Glomerular visceral epithelial cell (primary cell): ENCODE measurements around the gene PDZRN4.

ENCODE experiments used
- DNase-seq: peaks from one replicate; pipeline ENCODE4 v3.0.0-alpha.2; 2016; ENCODE audit errors: extremely low spot score

Gene PDZRN4

GRCh38 chr12:41362510-41362909, 174.4 kb downstream of the PDZRN4 start:
- no peak for DNase-seq

GRCh38 chr12:41362931-41363330, 174.8 kb downstream of the PDZRN4 start:
- DNase-seq = no peak

GRCh38 chr12:41364211-41364610, 176.1 kb downstream of the PDZRN4 start:
- no peak for DNase-seq

GRCh38 chr12:41365653-41366171, 177.6 kb downstream of the PDZRN4 start:
- peak; percentile 13 for DNase-seq

- DNase-seq = no peak
These were observed 179.7 kb downstream of the PDZRN4 start for GRCh38 chr12:41367726-41368405.

GRCh38 chr12:41380878-41381277, 192.8 kb downstream of the PDZRN4 start:
- DNase-seq = no peak

- DNase-seq = no peak
These were observed 214.7 kb downstream of the PDZRN4 start for GRCh38 chr12:41402801-41403200.

- DNase-seq = no peak
These were observed 219.2 kb downstream of the PDZRN4 start for GRCh38 chr12:41407232-41407799.

GRCh38 chr12:41409628-41410027, 221.5 kb downstream of the PDZRN4 start:
- DNase-seq = no peak

GRCh38 chr12:41418586-41418985, 230.5 kb downstream of the PDZRN4 start:
- no peak for DNase-seq

GRCh38 chr12:41419131-41419893, 231.2 kb downstream of the PDZRN4 start:
- DNase-seq = no peak

- no peak for DNase-seq
These were observed 236.5 kb downstream of the PDZRN4 start for GRCh38 chr12:41424651-41425050.

- no peak for DNase-seq
These were observed 245.3 kb downstream of the PDZRN4 start for GRCh38 chr12:41433460-41433859.

GRCh38 chr12:41436076-41436475, 248.0 kb downstream of the PDZRN4 start:
- DNase-seq = no peak

GRCh38 chr12:41437563-41437962, 249.4 kb downstream of the PDZRN4 start:
- no peak for DNase-seq

GRCh38 chr12:41438854-41439541, 250.9 kb downstream of the PDZRN4 start:
- DNase-seq = no peak

- no peak for DNase-seq
These were observed 251.7 kb downstream of the PDZRN4 start for GRCh38 chr12:41439801-41440200.

- no peak for DNase-seq
These were observed 253.1 kb downstream of the PDZRN4 start for GRCh38 chr12:41441180-41441579.

- DNase-seq = no peak
These were observed 254.8 kb downstream of the PDZRN4 start for GRCh38 chr12:41442896-41443295.

- DNase-seq = no peak
These were observed 255.6 kb downstream of the PDZRN4 start for GRCh38 chr12:41443690-41444089.

- DNase-seq = no peak
These were observed 264.8 kb downstream of the PDZRN4 start for GRCh38 chr12:41452838-41453407.

GRCh38 chr12:41453409-41453808, 265.3 kb downstream of the PDZRN4 start:
- no peak for DNase-seq
